Activated CD8-positive, alpha-beta memory T cell treated with anti-CD3 and anti-CD28 coated beads for 48 hours (primary cell): ENCODE measurements around the gene ZNF175.

Source experiments
- DNase-seq, 3 experiments: peaks; one replicate each; pipeline ENCODE4 v3.0.0-alpha.2; 2020; ENCODE audit warnings: low read depth in 2 of 3, low spot score in 2 of 3

Gene ZNF175

GRCh38 chr19:51549533-51550324 lies 21.4 kb upstream of the ZNF175 start:
- DNase-seq: no peak

- no peak for DNase-seq
These were observed 20.0 kb upstream of the ZNF175 start for GRCh38 chr19:51550848-51551672.

- no peak for DNase-seq
These were observed 19.2 kb upstream of the ZNF175 start for GRCh38 chr19:51551673-51552432.

- DNase-seq: no peak
These were observed 18.5 kb upstream of the ZNF175 start for GRCh38 chr19:51552608-51552995.

- DNase-seq: peak in 1 of 3 experiments; percentile 35
These were observed 17.9 kb upstream of the ZNF175 start for GRCh38 chr19:51552996-51553725.

- no peak for DNase-seq
These were observed 11.8 kb upstream of the ZNF175 start for GRCh38 chr19:51559240-51559639.

GRCh38 chr19:51560339-51560738 lies 10.7 kb upstream of the ZNF175 start:
- no peak for DNase-seq

- DNase-seq: no peak
These were observed 6.3 kb upstream of the ZNF175 start for GRCh38 chr19:51564791-51565190.

- no peak for DNase-seq
These were observed 5.5 kb upstream of the ZNF175 start for GRCh38 chr19:51565583-51565982.

GRCh38 chr19:51566489-51567100 lies 4.5 kb upstream of the ZNF175 start:
- DNase-seq: no peak

GRCh38 chr19:51567583-51567982 lies 3.5 kb upstream of the ZNF175 start:
- no peak for DNase-seq

- no peak for DNase-seq
These were observed 2.6 kb upstream of the ZNF175 start for GRCh38 chr19:51568456-51568855.

GRCh38 chr19:51571599-51571998 lies 516 bp downstream of the ZNF175 start:
- DNase-seq: no peak

- no peak for DNase-seq
These were observed 1.3 kb downstream of the ZNF175 start for GRCh38 chr19:51572410-51572809.

- DNase-seq: no peak
These were observed 1.8 kb downstream of the ZNF175 start for GRCh38 chr19:51572908-51573307.

- no peak for DNase-seq
These were observed 2.2 kb downstream of the ZNF175 start for GRCh38 chr19:51573331-51573730.

- no peak for DNase-seq
These were observed 5.8 kb downstream of the ZNF175 start for GRCh38 chr19:51576850-51577249.

- DNase-seq: no peak
These were observed 15.1 kb downstream of the ZNF175 start for GRCh38 chr19:51586103-51586728.

- DNase-seq: no peak
These were observed 15.7 kb downstream of the ZNF175 start for GRCh38 chr19:51586799-51587198.
